ENCODE measurements around the gene UTS2R. TPM values are rescaled to one million over a fixed set of nuclear protein-coding genes. Genes with fewer than 3 reads are reported as not detected.

The UTS2R gene
- total and polyA plus RNA-seq, 12 donors = not detected

DNA sequence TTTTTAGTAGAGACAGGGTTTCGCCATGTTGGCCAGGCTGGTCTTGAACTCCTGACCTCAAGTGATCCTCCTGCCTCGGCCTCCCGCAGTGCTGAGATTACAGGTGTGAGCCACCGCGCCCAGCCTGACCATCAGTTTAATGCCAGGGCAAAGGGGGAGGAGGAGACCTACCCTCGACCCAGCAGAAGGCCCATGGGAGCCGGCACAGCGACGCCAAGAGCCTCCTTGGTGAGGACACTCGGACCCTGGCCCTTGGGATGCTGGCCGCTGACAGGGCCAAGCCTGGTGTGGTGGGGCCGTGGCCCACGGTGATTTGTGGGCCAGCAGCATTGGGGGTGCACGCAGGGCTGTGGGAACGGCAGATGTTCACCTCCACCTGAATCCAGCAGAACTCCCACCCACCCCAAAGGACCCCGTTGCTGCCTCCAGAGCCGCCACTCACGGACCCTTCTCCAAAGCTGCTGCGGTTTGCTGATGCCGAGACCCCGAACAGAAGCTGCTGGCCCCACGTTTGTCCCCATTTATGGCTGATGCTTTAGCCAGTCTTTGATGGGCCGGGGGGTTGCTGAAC, 20.0 kb downstream of the UTS2R start:
- intact Hi-C loops (cut with DNase I) = no loop called here
- Histone ChIP-seq H3K4me3 (no peak overlapping the region), H3K4me1 (replicated peaks in 1 of 2) (no peaks in the 10 kb centered on the region), H3K36me3 (replicated peaks in 1 of 2) (peaks cover 0 to 5% of the 10 kb centered on the region in 2 donors), H3K27me3 (no peaks in the 10 kb centered on the region), H3K9me3 (replicated peaks in 1 of 3) (no peaks in the 10 kb centered on the region), H3K27ac (no peak overlapping the region)
- WGBS, 4 donors = 95 to 100% (median 96%) methylated on average over 3 to 23 of the region's 23 CpGs
- DNase-seq = no peak
- TF ChIP-seq, protein P1, sequence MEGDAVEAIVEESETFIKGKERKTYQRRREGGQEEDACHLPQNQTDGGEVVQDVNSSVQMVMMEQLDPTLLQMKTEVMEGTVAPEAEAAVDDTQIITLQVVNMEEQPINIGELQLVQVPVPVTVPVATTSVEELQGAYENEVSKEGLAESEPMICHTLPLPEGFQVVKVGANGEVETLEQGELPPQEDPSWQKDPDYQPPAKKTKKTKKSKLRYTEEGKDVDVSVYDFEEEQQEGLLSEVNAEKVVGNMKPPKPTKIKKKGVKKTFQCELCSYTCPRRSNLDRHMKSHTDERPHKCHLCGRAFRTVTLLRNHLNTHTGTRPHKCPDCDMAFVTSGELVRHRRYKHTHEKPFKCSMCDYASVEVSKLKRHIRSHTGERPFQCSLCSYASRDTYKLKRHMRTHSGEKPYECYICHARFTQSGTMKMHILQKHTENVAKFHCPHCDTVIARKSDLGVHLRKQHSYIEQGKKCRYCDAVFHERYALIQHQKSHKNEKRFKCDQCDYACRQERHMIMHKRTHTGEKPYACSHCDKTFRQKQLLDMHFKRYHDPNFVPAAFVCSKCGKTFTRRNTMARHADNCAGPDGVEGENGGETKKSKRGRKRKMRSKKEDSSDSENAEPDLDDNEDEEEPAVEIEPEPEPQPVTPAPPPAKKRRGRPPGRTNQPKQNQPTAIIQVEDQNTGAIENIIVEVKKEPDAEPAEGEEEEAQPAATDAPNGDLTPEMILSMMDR (IDR thresholded peaks at IDR 0.05) = no peak
- no peak for TF ChIP-seq POLR2A (IDR thresholded peaks at IDR 0.05)

DNA sequence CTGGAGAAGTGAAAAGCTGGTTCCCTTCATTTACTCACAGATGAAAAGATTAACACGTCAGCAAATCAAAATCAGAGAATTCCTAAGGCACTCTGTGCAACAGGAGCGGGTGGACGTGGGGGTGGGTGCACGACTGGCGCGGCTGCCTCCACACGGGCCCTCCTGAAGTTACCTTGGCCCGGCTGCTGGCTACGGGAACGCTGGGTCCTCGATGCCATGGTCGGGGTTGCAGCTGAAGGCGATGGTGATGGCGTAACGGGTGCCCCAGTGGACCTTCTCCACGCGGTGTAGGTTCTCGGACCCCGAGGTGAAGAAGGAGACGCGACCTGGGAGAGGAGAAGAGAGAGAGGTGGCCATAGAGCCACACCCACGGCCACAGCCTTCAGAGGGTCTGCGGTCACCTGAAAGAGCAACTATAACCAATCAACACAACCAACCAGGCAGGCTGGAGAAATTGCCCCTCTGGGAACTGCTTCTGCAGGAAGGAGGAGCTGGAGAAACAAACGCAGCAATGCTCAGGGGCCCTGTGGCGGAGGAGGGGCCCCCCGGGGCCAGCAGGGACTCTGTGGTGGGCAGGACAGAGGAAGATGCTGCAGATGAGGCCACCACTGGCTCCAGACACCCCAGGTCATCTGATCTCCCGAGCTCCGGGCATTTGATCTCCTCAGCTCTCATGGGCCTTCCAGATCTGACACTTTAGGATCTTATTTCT, 20.8 kb downstream of the UTS2R start:
- H3K27me3 ChIP-seq = no peaks in the 10 kb centered on the region
- no peaks in the 10 kb centered on the region for H3K9me3 ChIP-seq (replicated peaks in 1 of 3)
- no peak for TF ChIP-seq POLR2A (IDR thresholded peaks at IDR 0.05)
- TF ChIP-seq, protein P1 (IDR thresholded peaks at IDR 0.05) = no peak
- H3K36me3 ChIP-seq (replicated peaks in 1 of 2) = peaks cover 0 to 5% of the 10 kb centered on the region in 2 donors
- H3K4me3 ChIP-seq = no peak overlapping the region
- intact Hi-C loops (cut with DNase I) = no loop called here
- WGBS, 4 donors = 93 to 95% (median 93%) methylated on average over 22 to 28 of the region's 28 CpGs
- no peak for DNase-seq
- no peak overlapping the region for H3K27ac ChIP-seq
- no peaks in the 10 kb centered on the region for H3K4me1 ChIP-seq (replicated peaks in 1 of 2)

DNA sequence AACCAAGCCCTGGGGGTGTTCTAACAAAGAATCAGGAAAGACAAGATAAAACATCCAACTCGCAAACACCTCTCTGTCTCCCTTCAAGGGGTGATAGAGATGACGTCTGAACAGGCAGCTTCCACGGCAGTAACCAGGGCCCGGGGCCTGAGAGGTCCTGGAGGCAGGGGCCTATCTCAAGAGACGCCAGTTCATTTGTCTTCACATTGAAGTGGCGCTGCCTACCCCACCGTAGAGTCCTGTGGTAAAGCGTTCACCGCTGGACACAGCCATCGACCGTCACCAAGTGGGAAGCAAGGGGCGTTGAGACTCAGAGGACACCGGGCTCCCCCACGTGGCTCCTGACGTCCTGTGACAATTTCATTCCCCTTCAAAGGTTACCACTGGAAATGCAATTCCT, 21.4 kb downstream of the UTS2R start:
- WGBS, 4 donors = 92 to 98% (median 95%) methylated on average over 9 to 15 of the region's 15 CpGs
- Histone ChIP-seq H3K9me3 (replicated peaks in 1 of 3) (no peaks in the 10 kb centered on the region), H3K27me3 (no peaks in the 10 kb centered on the region), H3K36me3 (replicated peaks in 1 of 2) (peaks cover 0 to 5% of the 10 kb centered on the region in 2 donors), H3K27ac (no peak overlapping the region), H3K4me3 (no peak overlapping the region), H3K4me1 (replicated peaks in 1 of 2) (no peaks in the 10 kb centered on the region)
- no peak for DNase-seq
- TF ChIP-seq POLR2A (IDR thresholded peaks at IDR 0.05) = no peak
- TF ChIP-seq, protein P1 (IDR thresholded peaks at IDR 0.05) = no peak
- intact Hi-C loops (cut with DNase I) = no loop called here

DNA sequence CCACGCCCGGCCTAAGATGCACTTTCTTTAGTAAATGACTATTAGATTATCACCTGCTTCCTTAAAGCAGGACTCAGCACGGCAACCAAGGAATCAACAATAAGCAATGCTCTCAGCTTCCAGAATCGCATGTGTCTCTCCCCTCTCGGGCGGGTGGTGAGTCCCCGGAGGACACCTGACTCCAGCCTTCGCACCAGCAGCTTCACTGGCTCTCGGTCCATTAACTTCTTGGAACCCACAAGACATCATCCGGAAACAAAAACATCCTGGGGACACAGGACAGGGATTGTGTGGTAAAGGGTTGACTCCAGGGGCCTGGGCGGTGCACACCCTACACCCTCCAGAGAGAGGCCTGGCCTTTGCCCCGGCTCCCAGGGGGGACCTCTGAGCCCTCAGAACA, 22.7 kb downstream of the UTS2R start:
- Histone ChIP-seq H3K27me3 (no peaks in the 10 kb centered on the region), H3K9me3 (replicated peaks in 1 of 3) (no peaks in the 10 kb centered on the region), H3K27ac (no peak overlapping the region), H3K4me3 (no peak overlapping the region), H3K36me3 (replicated peaks in 1 of 2) (peaks cover 0 to 5% of the 10 kb centered on the region in 2 donors), H3K4me1 (replicated peaks in 1 of 2) (no peaks in the 10 kb centered on the region)
- intact Hi-C loops (cut with DNase I) = no loop called here
- TF ChIP-seq, protein P1 (IDR thresholded peaks at IDR 0.05) = no peak
- no peak for TF ChIP-seq POLR2A (IDR thresholded peaks at IDR 0.05)
- 81 to 91% (median 87%) methylated on average over 11 to 12 of the region's 12 CpGs for WGBS, 4 donors
- no peak for DNase-seq

Measured in adrenal gland (tissue), 12 donors.